GM18867 (cell line): ENCODE results near the gene TNIK.
"Not testable (repeated sequence)": the region's sequence is repeated elsewhere in the genome, so short reads cannot be mapped to it uniquely, and the experiment has no call there.

ENCODE experiments used
- ATAC-seq: cut with Tn5 transposase; IDR thresholded peaks from one replicate; pipeline ENCODE4 v1.9.1; 2021; ENCODE audit warnings: mild to moderate bottlenecking, moderate library complexity; ENCODE audit not compliant: unreplicated experiment

The TNIK gene

DNA sequence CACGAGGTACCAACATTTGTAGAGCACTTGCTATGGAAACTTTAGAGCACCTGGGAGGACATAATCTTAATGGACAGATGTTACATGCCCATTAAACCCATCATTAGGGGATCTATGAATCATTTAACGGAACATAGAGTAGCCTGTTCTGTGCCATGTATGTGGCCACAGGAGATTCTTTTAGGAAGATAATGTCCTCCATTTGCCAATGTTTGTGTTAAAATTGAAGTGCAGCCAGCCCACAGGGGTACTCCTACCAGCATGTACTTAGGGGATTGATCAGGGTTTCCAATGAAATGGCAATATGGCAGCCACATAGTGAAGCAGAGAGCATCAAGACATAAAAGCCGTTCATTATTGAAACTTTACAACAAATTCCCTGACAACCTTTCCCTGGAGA is 70.7 kb downstream of the TNIK start:
- no peak for ATAC-seq

DNA sequence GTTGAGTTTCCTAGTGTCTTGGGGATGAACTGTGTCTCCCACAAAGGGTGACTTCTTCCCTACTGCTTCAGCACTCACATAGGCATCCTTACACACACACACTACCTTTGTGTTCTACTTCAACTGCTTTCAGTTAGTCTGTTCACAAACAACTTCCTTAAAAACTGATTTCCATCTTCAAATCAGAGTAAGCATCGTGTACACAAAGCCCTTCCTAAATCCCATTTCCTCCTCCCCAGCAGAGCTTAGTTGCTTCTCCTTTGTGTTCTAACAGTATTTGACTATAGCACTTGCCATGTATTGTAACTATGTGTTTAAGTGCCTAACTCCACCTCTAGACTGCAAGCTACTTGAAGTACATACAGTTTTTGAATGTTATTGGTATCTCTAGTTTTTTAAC is 71.7 kb downstream of the TNIK start:
- ATAC-seq = no peak

DNA sequence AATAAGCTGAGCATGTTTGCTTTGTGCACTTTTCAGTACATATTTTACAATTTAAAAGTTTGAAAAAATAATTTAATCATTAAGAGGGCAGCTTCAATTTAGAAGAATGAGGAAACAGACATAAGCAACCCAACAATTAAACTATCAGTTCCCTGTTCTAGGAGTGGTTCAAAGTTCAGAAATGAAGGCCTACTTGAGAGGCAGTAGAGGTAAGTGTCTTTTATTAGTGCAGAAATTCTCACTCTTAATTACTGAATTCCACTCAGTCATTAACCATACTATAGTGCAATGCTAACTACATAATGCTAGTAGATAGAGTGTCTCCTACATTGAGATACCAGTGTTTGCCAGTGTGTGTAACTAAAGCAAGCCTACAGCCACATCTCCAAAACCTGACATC is 73.1 kb downstream of the TNIK start:
- no peak for ATAC-seq

DNA sequence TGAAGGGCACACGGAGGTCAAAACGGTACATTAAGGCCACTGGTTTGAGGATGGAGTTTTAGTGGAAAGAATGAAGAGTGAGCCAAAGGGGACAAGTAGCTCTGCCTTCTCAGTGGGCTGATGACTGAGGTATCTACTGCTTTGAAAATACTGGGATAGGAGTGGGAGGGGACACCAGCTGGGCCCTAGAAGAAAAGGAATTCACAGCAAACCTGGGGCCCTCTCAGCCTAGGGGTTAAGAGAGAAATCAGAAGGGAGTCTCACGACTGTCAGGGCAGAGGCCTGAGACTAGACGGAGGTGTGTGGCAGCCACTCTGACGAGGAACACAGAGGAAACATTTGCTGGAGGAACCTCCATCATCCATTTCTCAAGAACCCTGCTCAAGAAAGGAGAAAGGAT is 75.1 kb downstream of the TNIK start:
- ATAC-seq = no peak

DNA sequence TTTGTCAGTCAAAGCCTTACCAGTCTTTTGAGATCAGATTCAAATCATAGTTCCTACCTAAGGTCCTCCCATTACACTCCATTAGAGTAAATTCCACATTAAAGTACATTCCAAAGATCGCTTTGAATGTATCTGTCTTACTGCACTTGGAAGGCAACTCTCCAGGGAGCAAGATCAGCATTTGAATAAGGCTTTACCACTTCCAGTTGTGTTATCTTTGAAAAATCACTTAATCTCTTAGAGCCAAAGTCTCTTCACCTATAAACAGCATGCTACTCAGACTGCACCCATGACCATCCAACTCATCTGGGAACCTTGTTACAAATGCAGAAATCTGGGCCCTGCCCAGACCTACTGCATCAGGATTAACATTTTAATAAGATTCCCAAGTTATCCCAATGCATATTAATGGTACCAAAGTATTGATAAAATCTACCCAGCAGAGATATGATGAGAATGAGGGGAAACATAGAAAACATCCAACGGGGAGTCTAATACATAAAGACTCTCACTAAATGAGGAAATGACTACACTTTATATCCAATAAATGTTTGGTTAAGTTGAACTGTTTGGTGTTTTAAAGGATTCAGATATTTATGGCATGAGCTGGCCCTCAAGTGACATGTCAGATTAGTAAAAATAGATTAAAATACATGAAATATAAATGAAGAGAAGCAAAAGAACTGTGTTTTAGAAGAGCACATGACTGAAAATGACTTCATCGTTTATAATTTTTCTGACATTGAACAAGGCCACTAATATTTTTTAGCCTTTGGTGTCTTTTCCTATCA is 75.9 kb downstream of the TNIK start:
- ATAC-seq = no peak

DNA sequence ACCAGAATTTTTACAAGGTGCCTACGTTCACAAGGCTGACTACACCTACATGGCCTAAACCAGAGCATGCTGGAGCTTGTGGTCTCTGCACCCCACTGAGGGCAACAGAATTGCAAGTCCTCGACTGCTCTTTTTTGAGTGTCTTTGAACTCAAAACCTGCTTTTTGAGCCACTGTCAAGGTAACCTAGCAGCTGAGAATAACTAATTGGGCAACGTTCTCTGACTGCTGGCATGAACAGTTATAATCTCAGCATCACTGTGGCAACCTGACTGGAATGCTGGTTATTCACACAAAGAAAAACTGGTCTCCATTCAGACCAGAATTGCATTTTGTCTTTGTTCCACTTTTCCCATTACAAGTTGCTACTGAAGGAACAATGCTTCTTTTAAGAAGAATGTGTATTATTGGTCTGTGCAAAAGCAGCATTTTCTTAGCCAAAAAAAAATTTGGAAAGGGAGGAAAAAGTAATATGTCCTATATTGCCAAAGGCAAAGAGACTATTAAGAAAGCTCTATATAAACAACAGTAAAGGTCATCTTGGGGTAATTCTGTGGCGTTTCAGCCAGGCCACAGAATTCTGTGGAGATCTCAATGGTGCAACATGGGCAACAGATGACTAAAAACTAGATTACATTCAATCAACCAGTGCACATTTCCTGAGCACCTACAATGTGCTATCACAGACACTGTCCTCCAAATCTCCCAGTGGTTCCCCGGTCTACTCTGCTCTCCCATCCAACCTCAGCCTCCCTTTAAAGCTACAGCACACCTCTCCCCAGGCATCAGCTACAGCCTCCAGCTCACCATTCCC is 76.8 kb downstream of the TNIK start:
- no peak for ATAC-seq

DNA sequence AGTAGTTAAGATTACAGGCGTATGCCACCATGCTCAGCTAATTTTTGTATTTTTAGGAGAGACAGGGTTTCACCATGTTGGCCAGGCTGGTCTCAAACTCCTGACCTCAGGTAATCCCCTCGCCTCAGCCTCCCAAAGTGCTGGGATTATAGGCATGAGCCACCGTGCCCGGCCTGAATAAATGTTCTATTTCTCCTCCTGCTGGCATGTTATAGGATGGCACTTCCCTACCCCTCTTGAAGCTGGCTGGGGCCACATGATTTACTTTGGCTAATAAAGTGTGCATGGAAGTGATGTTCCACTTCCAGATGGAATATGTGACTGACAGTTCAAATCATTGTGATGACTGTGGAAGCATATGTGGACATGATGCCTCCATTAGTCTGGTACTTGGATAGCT is 77.9 kb downstream of the TNIK start:
- not testable (repeated sequence) for ATAC-seq

DNA sequence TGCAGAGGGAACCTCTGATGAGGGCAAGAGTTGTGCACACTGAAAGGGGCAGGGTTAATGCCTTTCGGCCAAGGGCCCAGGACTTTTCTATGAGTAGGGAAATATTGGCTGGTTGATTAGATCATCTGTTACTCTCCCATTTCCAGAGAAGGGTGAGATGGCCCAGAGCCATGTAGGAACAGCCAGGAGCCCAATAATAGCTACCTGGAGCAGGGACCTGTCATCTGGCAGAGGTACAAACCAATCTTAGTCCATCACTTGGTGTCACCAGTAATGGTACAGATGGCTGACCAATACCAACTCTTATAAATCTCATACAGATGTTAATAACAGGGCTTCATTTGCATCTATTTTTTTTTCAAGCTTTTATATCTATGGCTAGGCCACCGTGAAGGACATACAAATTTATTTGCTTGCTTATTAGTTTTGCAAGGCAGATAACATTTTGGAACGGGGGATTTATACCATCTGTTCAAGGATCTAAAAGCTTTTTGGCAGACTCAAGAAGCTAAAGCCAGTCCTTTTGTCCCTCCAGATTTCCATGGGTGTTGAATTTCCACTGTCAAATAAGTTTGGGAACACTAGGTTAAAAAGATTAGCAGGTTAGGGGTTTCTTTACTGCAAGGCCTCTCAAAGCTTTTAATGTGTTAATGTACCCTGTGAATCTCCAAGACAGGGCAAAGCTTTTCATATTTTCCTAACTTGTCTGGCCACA is 79.3 kb downstream of the TNIK start:
- ATAC-seq = no peak

DNA sequence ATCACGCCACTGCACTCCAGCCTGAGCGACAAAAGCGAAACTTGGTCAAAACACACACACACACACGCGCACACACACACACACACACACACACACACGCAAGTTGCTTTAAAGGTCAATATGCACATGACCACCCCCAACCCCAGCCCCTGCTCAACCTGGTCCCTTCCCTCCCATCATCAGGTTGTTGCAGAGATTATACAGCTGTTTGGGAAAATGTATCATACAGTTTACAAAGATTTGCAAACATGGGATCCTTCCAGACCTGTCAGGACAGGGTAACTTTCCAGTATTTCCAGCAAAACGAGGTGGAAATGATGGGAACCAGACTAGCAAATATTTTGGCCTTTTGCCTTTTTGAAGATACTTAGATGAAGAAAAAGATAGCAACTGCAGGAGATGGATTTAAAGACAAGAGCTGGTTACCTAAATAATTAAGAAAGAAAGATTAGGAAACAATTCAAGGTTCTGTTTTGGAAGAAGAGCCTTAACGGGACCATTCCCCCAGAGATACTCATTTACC is 80.2 kb downstream of the TNIK start:
- no peak for ATAC-seq

DNA sequence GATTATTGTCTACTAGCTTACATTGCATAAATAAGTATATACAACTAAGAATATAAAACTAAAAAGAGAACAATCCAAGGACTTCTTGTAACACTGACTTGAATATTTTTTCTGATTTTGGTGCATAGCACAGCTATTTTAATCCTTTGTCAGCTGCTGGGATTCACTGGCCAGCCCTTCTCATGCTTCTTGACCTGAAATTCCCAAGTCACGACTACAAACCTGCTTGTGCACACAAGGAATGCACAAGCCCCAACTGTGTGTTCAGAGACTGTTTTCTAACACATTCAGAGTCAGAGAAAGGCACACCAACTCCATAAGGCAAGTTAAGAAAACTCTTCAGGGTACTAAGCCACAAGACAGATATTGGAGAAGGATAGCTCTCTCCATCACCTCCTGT is 80.9 kb downstream of the TNIK start:
- no peak for ATAC-seq

DNA sequence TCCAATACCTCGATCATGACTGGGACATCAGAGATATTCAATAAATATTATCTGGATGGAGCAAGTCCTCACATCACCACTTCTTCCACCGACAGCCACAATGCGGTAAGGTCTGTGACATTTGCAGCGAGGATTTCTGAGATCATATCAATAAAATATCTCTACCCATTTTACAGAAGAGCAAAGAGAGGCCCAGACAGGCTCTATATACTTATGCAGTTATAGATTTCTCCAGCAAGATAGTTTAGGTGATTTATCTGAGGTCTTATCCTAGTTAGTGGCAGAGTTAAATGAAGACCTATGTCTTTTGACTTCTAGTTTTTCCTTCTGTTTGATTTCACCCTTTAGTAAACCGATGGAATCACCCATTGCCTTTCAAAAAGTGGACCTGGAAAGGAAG is 81.6 kb downstream of the TNIK start:
- ATAC-seq = no peak

DNA sequence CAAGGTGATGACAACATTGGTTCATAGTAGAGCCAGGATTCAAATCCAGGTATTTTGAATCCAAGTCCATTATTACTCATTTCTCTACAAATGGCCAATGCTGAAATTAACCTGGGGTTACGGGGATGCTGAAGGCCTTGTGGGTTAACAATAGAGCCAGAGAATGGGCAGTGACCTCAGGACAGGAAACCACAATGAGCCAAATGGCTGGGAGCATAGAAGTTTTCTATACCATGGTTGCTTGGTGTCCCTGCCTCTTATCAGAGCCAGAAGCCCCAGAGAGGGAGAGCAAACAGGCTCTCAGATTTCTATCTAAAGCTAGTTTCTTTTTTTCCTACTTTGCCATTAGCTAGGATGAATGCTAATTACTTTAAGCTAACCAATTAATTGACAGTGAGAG is 82.3 kb downstream of the TNIK start:
- no peak for ATAC-seq

DNA sequence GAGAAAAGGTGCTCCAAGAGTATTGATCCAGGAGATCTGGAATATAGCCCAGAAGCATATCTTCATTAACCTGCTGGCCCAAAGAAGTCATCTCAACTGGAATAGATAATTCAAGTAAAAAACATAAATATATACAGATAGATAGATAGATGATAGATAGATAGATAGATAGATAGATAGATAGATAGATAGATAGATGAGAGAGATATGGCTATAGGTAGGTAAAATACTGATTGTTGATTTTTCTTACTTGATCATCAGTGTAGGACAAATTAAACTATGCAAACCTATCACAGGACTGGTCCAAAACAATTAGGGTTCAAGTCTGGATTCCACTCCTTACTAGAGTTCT is 83.6 kb downstream of the TNIK start:
- ATAC-seq = no peak

DNA sequence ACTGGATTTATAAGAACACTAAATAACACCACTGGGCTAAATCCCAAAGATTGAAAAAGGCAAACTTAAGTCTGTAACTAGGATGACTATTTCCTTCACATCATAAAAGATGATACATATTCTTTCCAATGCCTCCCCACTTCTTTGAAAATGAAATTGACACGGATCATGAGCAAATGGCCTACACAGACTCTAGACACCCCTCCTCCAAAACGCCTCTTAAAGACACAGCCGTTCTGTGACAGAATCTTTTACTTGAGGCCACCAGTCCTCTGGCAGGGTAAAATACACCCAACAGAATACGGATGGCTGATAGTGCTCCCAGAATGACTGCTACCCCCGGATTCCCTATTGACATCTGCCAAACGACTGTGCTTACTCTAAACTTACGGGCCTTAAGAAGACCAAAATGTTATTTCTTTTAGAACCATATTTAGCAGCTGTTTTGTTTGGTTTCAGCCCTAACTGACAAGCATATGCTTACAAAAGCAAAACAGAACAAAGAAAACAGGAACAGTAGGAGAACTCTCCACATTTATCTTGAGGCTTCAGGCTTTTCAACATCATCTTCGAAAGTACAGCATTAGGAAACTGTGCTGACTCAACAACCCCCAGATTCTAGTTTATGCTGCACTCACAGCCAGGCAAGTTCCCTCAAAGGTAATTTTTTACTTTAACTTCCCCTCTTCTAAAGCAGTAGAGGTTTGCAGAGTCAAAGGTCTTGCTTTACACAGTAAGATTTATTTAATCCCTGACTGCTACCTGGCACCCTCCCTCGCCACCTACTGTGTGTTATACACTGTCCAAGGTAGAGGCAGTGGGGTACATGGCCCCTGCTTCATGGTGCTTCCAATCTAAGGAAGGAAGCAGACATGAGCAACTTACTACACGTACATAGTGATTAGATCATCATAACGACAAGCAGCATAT is 84.3 kb downstream of the TNIK start:
- ATAC-seq = no peak

DNA sequence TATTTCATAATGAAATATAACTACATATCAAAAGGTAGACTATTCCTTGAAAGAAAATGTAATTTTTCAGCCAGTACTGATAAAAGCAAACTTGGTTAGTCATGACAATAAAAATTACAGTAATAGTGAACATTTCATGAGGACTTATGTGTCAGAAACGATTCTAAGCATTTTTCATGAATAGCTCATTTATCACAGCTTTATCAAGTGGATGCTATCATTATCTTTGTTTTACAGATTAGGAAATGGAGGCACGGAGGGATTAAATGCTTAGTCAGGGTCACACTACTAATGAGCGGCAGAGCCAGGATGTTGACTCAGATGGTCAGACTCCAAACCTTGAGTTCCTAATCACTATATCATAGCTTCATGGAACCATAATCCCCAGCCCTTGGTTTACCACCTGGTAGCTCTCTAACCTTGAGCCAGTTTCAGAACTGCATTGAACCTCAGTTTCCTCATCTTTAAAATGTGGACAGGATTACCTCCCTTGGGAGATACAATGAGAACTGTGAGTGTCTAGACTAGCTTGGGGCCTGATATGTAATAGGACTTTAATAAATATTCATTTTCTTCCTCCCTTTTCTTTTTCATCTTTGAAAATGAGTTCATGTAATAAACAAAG is 85.4 kb downstream of the TNIK start:
- no peak for ATAC-seq

DNA sequence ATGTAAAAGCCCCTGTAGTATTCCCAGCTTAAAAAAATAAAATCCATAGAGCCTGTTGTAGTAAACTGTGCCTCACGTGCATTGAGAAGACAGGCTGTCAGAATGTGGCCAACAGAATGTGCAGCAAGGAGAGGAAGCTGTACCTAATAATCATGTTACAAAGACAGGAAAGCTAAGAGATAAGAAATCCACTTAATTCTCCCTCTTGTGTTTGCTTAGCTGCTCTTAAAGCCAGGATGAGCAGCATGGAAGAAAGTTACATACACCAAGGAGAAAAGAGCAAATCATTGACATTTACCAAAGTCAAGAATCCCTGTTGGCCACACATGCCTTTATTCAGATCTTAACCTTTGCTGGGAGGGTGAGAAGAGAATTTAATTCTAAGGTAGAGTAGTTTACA is 85.9 kb downstream of the TNIK start:
- no peak for ATAC-seq

DNA sequence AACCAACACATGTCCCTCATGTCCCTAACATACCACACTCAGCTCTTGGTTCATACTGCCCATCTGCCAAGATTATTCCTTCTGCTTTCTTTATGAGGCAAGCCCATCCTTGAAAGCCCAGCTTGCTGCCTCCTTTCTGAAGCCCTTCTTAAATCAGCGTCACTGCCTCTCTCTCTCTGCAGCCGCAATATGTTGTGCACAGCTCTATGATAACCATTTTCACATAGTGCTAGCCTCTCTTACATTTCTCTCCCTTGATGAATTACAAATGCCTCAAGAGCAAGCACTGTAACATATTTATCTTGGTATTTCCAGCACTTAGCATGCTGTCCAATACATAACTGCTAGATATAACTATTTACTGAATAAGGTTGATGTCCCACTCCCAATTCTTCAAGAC is 86.5 kb downstream of the TNIK start:
- ATAC-seq = no peak

DNA sequence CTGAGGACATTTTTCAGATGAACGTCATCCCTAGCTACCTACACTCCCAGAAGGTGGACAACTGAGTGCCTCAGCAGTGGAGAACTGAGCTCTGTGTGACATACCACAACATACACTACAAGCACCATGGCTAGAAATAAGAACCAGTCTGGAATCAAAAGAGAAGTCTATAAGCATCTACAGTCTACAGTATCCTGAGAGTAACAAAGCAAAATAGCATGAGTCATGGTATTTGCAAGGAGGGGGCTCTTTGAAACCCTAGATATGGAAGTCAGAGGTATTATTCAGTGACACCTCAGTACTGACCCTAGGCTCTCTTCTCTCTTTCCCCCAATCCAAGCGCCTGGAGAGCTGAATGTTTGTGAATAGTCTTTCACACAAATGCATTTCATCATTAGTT is 87.5 kb downstream of the TNIK start:
- no peak for ATAC-seq

DNA sequence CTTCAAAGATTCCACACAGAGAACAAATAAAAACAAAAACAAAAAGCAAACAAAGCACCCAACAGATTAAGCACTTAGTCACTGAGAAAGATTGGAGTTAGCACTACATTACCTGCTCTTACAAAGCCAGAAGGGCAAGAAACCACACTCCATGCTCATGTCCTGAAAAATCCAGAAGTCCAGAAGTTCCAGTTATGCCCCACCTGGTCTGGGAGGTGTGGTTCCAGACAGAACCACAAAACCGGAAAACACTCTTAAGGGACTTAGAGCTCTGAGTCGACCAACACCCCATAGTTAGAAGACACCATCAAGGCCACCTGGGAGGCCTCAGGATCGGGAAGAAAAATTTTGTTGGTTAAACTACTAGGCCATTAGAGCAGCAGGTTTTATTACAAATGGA is 88.9 kb downstream of the TNIK start:
- ATAC-seq = no peak

DNA sequence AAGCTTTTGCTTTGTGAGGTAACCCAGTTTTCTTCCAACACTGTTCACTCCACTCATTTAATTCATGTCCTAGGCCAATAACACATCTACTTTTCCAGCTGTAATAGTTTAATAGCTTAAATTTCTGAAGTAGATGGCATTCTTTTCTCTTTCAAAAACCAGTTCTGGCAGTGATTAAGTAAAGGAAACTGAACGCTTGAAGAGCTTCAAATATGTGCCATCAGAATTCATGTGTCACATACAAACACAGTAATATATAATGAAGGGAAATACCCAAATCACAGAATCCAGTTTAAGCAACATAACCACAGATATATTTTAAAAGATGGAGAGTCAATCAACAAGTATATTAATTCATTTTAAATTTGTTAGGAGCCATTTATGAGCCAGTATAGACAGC is 91.0 kb downstream of the TNIK start:
- no peak for ATAC-seq
